ENCODE data around the gene LAD1. TPM values are rescaled to one million over a fixed set of nuclear protein-coding genes. Genes with fewer than 3 reads are reported as not detected.

Gene LAD1
- total and polyA plus RNA-seq, 9 of the 15 experiments (the other 6 are each of a cell fraction or from before 2014, with no cell fraction given), result 0.31 TPM; not detected in 8

DNA sequence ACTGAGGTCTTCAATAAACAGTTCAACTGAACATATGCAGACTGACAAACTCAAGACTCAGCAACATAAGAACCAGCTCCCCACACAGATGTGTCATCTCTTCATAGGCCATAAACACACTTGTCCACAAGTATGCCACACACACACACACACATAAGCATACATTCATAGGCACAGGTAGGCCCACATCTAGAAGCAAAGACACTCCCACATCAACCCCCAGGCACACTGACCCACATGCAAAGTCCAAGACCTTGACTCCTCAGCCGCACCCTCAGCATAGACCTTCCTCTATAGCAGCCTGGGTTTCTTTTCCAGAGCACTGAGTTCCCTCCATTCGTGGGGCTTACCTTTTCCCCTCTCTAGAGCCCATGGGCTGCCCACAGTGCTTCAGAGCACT, 1.4 kb downstream of the LAD1 start (continued):
- TF ChIP-seq AFF1 (IDR thresholded peaks at IDR 0.05; ENCODE audit: low read depth in 1 of 2, partially characterized antibody in 2 of 2) (no peak), PBX2 (CRISPR knock-in tag; IDR thresholded peaks at IDR 0.05; ENCODE audit: low read depth) (no peak), PBX2 (tag; conservative IDR thresholded peaks at IDR 0.05; ENCODE audit: low read depth) (no peak), TAL1 (IDR thresholded peaks at IDR 0.05) (no peak), ZC3H8 (IDR thresholded peaks at IDR 0.05) (no peak), TEAD2 (tag; IDR thresholded peaks at IDR 0.05) (no peak), ZBTB7A (IDR thresholded peaks at IDR 0.05; ENCODE audit: borderline replicate concordance, control insufficient read depth, low read depth, low read length) (no peak)

Data from K562 (cell line).